AG04449 (cell line): ENCODE data around the gene MTMR8.

Experiments used
- CTCF ChIA-PET: fragments of 350-600 bp; formaldehyde crosslinking; extraction: SDS; loops from one replicate; lab custom pipeline; 2021; ENCODE audit warnings: antibody characterized with exemption; lab: Yijun Ruan, JAX
- POLR2A ChIA-PET: fragments of 400-600, 350-600 bp; formaldehyde crosslinking; extraction: SDS; loops from one replicate; lab custom pipeline; 2020; ENCODE audit warnings: antibody characterized with exemption, inconsistent platforms; lab: Yijun Ruan, JAX
- DNase-seq: peaks from one replicate; pipeline ENCODE4 v3.0.0-alpha.2; 2010; ENCODE audit warnings: low read depth, low spot score
- H3K4me3 ChIP-seq: 2 replicates; pipeline ENCODE4 v1.5.1; 2011; ENCODE audit warnings: low read depth, mild to moderate bottlenecking, control low read depth, low read length
- TF ChIP-seq, protein P1 (sequence below): IDR thresholded peaks from one replicate; pipeline ENCODE4 v1.5.1; 2011; ENCODE audit warnings: mild to moderate bottlenecking, moderate library complexity, low read length, control low read depth, inconsistent platforms; ENCODE audit not compliant: insufficient read depth; ENCODE audit errors: missing control alignments

The MTMR8 gene

DNA sequence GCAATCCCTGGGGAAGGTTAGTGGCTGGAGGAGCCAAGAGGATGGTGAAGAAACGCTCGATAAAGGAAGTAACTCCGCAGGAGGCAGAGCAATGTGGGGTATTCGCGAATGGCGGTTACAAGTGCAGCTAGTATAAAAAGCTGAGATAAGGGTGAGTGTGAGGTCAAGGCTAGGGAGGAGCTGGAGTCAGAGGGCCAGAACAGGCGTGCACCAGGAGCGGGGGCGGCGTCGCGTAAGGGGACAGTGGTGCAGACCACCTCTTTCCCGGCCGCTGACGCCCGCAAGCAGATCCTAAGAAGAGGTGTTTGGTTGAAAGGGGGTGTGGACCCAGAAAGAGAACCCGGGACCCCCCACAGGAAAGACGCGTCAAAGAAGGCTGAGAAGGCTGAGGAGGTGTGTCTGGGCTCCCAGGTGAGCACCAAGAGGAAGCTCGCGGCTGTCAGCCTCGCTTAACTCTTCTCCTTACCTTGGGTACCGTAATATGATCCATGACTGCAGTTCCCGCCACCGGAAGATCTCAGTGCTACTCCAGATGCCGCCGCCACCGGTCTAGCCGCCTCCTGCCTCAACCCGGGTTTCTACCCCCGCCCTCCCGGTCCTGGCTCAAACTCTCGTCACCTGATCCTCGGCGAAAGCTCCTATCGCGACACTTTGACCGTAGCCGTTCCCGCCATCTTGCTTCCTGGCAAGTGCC, at the start of gene MTMR8:
TSS of gene MTMR8 (minus strand) at position 579 of the 694 bp plus-strand sequence. CDS start at position 490, 89 bp downstream.
- CTCF ChIA-PET: no interaction called here
- H3K4me3 ChIP-seq: no peak within 1 kb of the TSS
- TF ChIP-seq, protein P1, sequence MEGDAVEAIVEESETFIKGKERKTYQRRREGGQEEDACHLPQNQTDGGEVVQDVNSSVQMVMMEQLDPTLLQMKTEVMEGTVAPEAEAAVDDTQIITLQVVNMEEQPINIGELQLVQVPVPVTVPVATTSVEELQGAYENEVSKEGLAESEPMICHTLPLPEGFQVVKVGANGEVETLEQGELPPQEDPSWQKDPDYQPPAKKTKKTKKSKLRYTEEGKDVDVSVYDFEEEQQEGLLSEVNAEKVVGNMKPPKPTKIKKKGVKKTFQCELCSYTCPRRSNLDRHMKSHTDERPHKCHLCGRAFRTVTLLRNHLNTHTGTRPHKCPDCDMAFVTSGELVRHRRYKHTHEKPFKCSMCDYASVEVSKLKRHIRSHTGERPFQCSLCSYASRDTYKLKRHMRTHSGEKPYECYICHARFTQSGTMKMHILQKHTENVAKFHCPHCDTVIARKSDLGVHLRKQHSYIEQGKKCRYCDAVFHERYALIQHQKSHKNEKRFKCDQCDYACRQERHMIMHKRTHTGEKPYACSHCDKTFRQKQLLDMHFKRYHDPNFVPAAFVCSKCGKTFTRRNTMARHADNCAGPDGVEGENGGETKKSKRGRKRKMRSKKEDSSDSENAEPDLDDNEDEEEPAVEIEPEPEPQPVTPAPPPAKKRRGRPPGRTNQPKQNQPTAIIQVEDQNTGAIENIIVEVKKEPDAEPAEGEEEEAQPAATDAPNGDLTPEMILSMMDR: no peak
- no peak for DNase-seq
- POLR2A ChIA-PET: no interaction called here

DNA sequence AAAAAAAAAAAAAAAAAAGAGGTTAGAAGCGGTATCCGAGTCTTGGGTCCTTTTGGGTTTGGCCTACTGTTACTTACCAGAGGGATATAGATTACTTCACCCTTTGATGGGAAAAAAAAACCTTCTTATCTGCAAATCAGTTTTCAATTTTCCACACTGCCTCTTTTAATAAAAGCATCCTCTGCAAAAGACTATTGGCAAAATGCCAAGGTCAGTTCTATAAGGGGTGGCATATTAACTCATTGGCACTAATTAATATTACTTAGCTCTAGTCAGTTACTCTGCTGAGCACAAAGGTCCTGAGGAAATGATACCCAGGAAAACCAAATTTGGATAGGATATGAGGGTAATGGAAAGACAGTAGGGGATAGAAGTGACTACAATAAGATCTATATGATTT, 44.3 kb upstream of the MTMR8 start:
- no peak for DNase-seq
- TF ChIP-seq, protein P1: no peak
- H3K4me3 ChIP-seq: no peak overlapping the region
- CTCF ChIA-PET: no interaction called here
- POLR2A ChIA-PET: no interaction called here

DNA sequence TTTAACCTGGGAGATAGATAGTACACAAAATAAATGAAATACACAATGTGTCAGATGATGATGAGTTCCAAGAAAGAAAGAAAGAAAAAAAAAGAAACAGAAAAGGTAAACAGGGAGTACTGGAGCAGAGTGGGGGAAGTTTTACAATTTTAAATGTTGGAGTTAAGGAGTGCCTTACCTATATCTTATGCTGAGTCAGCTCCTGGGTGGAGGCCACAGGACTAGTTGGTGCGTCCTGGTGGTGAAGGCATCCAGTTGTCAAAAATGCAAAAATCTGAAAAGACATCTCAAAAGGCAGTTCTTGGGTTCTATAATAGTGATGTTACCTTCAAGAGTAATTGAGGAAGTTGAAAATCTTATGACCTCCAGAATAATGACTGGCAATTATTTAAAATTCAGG, 42.4 kb upstream of the MTMR8 start:
- DNase-seq: no peak
- TF ChIP-seq, protein P1: no peak
- ChIA-PET POLR2A (no interaction called here), CTCF (no interaction called here)
- H3K4me3 ChIP-seq: no peak overlapping the region

DNA sequence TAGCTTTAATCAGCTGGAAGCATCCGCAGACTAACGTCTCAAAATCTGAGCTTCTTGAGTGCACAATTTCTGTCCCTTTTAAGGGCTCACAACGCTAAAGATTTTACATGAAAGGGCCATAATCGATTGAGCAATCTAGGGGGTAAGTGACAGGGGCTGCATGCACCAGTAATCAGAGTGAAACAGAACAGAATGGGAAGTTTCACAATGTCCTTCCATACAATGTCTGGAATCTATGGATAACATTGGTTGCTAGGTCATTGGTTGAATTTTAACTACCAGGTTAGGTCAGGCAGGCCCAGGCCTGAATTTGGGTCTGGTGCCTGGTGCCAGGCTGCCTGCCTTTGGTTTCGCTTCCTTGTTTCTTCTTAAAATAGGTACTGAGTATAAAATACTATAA, 42.0 kb upstream of the MTMR8 start:
- no peak overlapping the region for H3K4me3 ChIP-seq
- ChIA-PET CTCF (no interaction called here), POLR2A (no interaction called here)
- TF ChIP-seq, protein P1: no peak
- no peak for DNase-seq

DNA sequence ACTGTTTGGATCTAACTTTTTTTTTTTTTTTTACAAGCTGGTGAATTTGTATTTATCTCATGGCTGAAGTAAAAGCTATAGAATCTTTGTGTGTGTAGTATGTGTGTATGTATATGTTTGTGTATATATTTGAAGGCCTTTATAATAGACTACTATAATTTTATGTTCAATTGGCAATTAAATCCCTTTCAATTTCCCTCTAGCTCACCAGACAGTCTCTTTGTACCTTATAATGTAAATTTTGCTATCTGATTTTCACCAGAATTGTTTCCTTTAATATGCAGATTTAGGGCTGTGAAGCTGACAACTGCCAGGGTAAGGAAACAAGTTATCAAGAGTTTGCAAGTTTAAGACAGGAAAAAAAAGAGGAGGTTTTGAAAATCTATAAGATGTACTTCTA, 33.1 kb upstream of the MTMR8 start:
- TF ChIP-seq, protein P1: no peak
- no peak for DNase-seq
- POLR2A ChIA-PET: no interaction called here
- CTCF ChIA-PET: no interaction called here
- no peak overlapping the region for H3K4me3 ChIP-seq

DNA sequence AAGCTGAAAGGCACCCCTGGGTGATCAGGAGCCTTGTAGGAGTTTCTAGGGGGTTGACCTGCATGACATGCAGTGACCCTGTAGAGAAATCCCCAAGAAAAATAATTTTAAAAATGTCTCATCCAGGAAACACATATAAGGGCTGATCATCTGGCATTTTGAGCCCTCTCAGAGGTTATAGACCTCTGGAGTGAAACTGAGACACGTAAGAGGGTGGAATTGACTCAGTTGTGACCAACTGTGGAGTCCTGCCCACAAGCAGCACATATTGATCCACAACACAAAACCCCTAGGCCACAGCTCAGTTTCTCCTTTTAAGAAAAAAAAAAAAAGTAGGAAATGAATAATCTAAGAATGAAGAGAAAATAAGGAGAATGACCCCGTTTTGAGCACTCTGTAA, 32.5 kb upstream of the MTMR8 start:
- CTCF ChIA-PET: no interaction called here
- TF ChIP-seq, protein P1: no peak
- no peak for DNase-seq
- H3K4me3 ChIP-seq: no peak overlapping the region
- POLR2A ChIA-PET: no interaction called here
